ENCODE measurements around the gene SLC37A4. TPM values are rescaled to one million over a fixed set of nuclear protein-coding genes. Genes with fewer than 3 reads are reported as not detected.
A peak's percentile ranks its signal among the peaks of the same experiment; 100 is the strongest.
"Not testable (repeated sequence)": the region's sequence is repeated elsewhere in the genome, so short reads cannot be mapped to it uniquely, and the experiment has no call there.

Gene SLC37A4
- polyA plus RNA-seq (ENCODE audit: insufficient read length in 10 of 10) = 10 to 100 TPM in 5 of 10 donors, 1 to 10 TPM in 5; 8.4 to 13.0 (median 10.0) TPM
- long read RNA-seq, donor 1 = 0 reads
- long read RNA-seq, donor 2 = 0 reads
- long read RNA-seq, donor 3 = 0 reads
- long read RNA-seq, donor 4, partial matches to known transcripts = 0 of 2 reads
- long read RNA-seq, donor 4, other reads (novel, unspliced or antisense) = 0 of 2 reads
- long read RNA-seq, donor 5, partial matches to known transcripts = 0 of 2 reads
- long read RNA-seq, donor 5, other reads (novel, unspliced or antisense) = 0 of 2 reads
- long read RNA-seq, donor 6, partial matches to known transcripts = 0 of 1 reads
- long read RNA-seq, donor 6, other reads (novel, unspliced or antisense) = 0 of 1 reads
- long read RNA-seq, donor 7, partial matches to known transcripts = 0 of 2 reads
- long read RNA-seq, donor 7, other reads (novel, unspliced or antisense) = 0 of 2 reads
- long read RNA-seq, donor 8, partial matches to known transcripts = 0 of 1 reads
- long read RNA-seq, donor 8, other reads (novel, unspliced or antisense) = 0 of 1 reads
- long read RNA-seq, donor 9, partial matches to known transcripts = 0 of 1 reads
- long read RNA-seq, donor 9, other reads (novel, unspliced or antisense) = 0 of 1 reads

DNA sequence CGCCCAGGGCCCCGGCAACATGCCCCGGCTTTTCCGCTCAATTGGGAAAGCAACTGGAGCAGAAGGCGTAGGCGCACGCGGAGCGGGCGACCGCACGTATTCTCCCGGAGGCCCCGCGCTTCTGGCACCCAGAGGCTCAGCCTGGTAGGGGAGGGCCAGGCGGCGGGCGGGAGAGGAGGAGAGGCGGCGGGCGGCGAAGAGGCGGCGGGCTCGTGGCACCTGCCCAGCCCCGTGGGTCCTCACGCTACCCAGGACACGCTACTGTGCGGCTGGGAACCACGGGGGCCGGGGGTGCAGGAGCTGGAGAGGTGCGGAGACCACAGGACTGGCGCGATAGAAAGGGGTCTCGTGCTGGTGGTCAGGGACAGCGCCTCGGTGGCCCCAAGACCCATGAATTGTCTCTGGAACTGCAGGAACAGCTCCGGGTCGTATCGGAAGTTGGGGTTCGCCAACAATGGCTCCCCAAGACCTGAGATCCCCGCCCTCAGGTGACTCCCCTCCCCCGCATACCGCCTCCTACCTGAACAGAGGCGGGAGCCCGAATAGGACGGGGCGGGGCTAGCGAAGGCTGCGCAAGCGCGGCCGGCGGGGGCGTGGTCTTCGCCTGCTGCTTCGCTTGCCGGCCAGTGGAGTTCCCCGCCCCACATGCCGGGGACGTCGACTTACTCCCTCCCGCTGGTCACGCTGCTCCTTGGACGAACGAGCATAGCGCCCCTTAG is at the start of gene SLC37A4:
TSS of gene SLC37A4 (minus strand) at position 549 of the 719 bp plus-strand sequence.
- peak; percentile 93 to 97 (median 93) for DNase-seq

DNA sequence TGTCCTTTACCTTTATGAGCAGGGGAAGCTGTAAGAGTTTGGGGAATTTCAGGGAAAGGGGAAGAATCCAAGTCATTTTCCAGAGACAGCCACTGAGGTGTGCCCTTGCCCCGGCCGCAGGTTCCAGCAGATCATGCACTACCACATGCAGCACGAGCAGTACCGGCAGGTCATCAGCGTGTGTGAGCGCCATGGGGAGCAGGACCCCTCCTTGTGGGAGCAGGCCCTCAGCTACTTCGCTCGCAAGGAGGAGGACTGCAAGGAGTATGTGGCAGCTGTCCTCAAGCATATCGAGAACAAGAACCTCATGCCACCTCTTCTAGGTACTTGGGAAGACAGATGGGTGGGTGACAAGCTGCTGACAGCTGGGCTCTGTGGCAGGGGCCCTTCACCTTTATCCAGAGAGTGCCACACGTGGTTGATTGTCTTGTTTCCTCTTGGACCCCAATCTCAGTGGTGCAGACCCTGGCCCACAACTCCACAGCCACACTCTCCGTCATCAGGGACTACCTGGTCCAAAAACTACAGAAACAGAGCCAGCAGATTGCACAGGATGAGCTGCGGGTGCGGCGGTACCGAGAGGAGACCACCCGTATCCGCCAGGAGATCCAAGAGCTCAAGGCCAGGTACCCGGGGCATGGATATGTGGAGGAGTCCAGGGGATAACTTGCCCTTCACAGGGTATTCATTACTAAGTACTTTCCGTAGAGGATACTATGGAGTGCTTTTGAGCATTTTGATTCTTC is 48.2 kb upstream of the SLC37A4 start:
- DNase-seq = no peak

DNA sequence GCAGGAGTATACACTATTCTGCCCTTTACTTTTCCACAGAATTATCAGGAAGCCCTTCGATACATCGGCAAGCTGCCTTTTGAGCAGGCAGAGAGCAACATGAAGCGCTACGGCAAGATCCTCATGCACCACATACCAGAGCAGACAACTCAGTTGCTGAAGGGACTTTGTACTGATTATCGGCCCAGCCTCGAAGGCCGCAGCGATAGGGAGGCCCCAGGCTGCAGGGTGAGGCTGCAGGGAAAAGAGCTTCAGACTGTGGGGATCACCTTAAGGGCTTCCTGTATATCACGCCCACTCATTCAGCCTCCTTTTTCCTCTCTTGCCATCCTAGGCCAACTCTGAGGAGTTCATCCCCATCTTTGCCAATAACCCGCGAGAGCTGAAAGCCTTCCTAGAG is 47.2 kb upstream of the SLC37A4 start:
- DNase-seq = no peak

DNA sequence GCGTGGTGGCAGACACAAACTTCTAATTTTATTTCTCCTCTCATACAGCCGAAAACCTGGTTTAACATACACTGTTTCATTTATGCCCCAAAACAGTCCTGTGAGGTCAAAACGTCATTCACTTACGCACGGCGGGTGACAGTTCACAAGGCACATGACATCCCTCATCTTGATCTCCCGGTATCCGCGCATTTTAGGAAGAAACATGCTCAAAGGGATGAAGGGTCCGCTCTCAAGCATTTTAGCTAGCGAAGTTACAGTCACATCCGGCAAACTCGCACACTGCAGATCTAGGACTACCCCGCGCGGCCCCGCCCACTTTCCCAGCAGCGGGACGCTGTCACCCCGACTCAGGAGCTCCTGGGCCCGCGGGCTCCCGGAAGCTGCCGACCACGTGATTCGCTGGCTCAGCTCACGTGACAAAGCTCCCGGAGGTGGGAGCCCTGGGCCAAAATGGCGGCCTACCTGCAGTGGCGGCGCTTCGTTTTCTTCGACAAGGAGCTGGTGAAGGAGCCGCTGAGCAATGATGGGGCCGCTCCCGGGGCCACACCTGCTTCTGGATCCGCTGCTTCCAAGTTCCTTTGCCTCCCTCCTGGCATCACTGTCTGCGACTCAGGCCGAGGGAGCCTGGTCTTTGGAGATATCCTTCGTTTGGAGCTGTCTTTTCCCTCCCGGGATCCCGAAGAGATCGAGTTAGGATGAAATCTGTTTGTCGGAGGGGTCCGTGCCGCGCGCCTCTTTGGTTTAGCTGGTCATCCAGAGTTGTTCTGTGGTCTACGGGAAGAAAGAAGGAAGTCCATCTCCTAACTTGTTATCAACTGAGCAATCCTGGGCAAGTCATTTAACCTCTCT is 36.9 kb upstream of the SLC37A4 start, which contains the start of gene VPS11:
TSS of gene VPS11 (plus strand) at position 448 of the 852 bp plus-strand sequence. CDS start at position 454, 6 bp downstream.
- DNase-seq = peak; percentile 96 to 98 (median 96)

DNA sequence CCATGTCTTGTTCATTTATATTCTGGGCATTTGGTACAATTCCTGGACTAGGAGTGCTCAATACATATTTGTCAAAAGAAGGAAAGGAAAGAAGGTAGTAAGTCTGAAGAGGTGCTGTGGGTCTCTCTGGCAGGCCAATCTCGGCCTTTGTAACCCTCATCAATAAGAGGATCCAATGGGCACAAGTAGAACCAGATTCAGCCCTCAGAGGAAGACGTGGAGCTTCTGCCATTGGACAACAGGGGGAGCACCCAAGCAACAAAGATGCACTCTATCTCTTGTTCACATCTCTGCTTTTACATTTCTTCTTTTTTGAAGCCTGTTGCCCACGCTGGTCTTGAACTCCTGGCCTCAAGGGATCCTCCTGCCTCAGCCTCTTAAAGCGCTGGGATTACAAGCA is 34.7 kb upstream of the SLC37A4 start:
- DNase-seq = peak in 1 of 3 donors; percentile 33

DNA sequence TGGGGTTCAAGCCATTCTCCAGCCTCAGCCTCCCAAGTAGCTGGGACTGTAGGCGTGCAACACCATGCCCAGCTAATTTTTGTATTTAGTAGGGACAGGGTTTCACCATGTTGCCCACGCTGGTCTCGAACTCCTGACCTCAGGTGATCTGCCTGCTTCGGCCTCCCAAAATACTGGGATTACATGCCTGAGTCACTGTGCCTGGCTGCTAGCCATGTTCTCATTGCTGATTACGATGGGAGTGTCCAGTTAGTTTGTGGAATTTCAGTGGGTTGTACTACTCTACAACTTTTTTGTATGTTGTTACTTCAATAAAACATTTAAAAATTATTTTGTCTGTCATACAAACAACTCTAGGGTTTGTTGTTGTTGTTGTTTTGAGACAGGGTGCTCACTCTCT is 32.1 kb upstream of the SLC37A4 start:
- no peak for DNase-seq

DNA sequence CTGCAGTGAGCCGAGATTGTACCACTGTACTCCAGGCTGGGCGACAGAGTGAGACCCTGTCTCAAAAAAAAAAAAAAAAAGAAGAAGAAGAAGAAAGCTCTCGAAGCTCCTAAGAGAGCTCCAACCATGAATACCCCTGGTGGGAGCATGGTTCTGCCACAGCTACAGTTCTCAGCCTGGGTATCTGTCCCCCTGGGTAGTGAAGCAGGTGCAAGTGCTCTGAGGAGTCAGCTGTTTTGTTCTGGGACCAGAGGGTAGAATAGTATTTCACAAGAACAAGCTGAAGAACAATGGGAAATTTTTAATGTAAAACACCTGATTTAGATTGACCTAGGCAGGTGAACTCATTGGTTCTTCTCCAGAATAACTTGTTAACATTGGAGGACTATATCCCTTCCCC is 30.6 kb upstream of the SLC37A4 start:
- DNase-seq = no peak

DNA sequence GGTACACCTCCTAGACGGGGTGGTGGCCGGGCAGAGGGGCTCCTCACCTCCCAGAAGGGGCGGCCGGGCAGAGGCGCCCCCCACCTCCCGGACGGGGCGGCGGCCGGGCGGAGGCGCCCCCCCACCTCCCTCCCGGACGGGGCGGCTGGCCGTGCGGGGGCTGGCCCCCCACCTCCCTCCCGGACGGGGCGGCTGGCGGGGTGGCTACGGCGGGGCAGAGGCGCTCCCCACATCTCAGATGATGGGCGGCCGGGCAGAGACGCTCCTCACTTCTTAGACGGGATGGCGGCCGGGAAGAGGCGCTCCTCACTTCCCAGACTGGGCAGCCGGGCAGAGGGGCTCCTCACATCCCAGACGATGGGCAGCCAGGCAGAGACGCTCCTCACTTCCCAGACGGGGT is 28.5 kb upstream of the SLC37A4 start:
- not testable (repeated sequence) for DNase-seq

DNA sequence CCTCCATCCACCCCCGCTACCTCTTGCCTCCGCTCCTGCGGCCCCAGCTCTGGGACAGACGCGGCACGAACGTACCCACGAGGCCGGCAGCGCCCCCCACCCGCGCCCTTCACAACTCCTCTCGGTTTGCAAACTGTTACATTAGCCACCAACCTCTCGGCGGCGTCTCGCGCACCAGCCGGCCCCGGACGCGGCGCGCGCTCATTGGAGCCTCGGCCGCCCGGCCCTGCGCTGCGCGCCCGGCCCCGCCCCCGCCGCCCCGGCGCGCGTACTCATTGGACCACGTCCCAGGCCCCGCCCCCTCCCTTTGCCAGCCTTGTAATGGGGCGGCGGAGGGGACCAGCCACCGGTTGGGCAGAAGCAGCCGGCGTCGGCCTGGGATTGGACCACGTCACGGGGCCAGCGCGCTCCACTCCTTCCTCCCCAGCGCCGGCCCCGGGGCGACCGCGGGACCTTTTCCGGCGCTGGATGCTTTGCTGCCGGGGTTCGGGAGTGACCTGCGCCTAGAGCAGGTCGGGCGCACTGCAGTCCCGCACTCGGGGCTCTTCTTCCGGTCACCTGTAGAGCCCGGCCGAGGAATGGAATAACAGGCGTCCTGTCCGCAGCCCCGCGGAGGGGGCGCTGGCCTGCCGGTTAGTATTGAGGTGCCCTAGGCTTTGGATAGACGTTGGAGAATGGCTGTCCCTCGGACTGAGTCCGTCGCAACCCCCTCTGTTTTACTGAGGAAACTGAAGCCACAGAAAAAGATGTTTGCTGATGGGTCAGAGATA is 26.5 kb upstream of the SLC37A4 start, which contains the start of gene HYOU1:
TSS of gene HYOU1 (minus strand) at position 206 of the 770 bp plus-strand sequence. CDS start 1,045 bp downstream, outside the sequence.
- peak; percentile 95 to 98 (median 96) for DNase-seq

DNA sequence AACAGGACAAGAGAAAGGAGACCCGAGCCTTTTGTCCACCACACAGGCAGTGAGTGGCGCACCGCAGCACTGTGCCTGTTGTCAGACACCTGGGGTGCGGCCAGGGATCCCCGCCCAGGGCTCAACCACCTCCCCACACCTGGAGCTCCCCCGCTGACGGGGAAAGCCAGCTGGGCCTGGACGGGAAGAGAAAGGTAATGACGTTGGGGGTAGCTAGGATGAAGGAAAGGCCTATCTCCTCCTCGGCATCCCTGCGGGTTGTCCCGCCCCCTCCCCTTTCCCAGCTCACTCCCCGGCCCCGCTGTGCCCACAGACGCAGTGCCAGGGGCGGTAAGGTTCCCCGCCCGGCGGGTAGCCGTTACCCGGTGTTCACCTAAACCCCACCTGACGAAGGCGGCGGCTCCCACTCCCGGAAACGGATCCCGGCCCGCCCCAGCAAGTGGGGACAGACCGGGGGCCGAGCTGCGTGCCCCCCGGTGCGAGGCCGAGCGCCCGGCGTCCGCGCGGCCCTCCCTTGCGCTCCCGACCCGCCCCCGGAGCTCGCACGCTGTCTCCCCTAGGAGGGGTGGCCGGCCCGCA is 25.8 kb upstream of the SLC37A4 start:
- peak in 1 of 3 donors; percentile 12 for DNase-seq

DNA sequence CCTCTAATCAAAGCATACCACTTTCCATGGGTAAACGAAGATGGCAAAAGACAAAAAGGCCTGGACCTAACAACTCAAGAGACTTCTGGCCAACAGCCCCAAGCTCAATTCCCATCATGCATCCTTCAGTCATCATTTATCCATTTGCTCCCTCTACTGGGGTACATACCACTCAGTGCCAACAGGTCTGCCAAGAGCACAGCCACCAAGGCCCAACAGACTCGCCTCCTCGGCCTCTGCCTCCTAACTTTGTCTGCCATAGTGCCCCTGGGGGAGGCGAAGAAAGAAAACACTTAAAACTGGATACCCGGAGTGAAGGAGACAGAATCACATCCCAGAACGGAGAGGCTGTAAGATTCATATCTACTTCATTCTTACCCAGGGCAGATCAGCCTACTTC is 25.2 kb upstream of the SLC37A4 start:
- no peak for DNase-seq

DNA sequence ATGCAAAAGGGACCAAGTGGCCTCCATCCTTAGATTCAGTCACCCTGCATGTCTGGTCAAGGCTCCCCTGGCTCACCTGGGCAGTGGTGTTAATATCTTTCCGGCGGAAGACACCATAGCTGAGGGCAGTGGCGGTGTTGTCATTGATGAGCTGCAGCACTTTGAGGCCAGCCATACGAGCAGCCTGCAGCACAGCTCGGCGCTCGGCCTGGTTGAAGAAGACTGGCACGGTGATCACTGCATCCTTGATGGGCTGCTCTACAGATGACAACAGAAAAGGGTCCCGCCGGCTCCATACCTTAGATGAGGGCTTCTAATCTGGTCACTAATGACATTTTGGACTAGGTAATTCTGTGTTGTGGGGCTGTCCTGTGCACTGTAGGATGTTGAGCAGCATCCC is 23.7 kb upstream of the SLC37A4 start:
- DNase-seq = no peak

DNA sequence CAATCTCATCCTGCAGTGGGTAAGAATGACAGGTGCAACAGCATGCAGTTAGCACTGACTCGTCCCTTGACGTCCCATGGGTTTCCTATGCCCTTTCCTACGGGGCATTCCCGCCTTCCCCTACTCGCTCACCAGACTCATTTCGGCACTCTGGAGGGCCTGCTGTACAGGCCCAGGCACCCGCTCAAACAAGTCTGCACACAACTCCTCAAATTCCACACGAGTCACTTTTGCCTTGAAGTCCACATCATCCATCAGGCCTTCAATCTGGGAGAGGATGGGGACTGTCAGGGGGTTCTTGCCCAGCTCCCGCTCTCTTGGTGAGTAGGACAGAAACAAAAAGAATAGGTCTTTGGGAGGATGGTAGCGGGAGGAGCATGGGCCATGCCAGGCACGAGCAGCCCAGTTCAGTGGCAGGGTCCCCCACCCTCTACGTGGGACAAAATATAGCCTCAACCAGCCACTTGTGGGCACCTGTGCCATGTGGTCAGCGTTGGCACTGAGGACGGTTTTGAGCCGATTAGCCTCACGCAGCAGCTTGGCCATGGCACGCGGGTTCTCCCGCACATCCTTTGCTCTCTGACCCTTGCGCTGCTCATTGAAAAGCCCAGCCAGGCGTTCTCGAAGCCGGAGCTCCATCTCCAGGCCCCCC is 21.6 kb upstream of the SLC37A4 start:
- DNase-seq = no peak

DNA sequence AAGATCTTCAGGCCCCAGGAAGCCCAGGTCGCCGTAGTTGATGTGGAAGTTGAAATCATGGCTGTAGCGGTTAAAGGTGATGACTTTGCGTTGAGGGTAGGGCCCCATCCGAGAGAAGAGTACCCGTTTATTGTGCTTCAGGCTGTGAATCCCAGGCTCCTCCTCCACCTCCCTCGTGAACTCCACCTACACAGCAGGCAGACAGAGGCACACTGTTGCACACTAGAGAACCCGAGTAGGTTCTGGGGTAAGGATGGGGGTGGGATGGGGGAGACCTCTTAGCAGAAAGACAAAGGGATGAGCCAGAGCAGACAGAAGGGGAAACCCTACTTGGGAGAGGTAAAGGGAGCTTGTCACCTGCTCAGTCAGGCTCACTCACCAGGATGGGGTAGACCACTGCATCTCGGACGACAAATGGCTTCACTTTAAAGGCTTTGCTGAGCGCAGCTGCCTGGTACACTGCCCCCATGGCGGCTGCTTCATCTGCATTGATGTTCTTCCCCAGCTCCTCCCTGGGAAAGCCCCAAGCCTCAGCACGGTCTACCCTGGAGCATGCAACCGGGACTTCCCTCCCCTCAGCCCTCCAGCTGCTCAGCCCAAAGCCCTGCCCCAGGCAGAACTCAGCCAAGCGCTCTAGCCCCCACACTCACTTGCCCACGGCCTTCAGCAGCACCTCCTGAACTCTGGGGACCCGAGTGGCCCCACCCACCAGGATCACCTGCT is 20.9 kb upstream of the SLC37A4 start:
- no peak for DNase-seq

DNA sequence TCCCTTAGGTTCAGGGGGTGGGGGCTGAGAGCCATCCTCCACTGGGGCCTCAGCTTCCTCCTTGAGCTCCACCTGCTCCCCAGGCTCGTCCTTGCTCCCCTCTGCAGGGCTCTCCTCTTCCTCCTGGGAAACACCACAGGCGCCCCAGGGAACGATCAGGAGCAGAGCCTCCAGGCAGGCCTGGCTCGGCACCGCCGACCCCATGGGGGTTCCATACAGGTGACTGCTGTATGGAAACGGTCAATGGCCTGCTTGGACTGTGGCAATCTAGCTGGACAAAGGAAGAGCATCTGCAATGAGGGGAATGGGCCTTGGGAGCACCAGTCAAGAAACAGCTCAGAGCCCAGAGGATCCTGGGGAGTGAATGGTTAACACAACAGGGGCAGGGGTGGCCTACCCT is 18.4 kb upstream of the SLC37A4 start:
- DNase-seq = no peak

DNA sequence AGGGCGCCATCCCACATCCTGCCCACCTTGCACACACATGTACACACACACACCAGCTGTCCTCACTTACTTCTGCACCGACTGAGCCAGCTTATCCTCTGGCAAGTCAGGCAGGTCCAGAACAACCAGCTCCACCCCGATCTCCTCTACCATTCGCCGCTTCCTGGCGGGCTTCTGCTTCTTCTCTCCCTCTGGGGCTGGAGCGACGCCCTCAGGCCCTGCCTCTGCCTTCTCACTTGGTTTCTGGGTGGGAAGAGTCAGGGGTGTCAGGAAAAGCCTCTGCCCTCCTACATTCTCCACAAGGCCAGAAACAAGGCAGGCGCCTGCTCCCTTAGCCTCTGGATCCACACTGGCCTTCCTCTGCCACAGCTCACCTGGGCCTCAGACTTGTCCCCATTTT is 18.0 kb upstream of the SLC37A4 start:
- no peak for DNase-seq

DNA sequence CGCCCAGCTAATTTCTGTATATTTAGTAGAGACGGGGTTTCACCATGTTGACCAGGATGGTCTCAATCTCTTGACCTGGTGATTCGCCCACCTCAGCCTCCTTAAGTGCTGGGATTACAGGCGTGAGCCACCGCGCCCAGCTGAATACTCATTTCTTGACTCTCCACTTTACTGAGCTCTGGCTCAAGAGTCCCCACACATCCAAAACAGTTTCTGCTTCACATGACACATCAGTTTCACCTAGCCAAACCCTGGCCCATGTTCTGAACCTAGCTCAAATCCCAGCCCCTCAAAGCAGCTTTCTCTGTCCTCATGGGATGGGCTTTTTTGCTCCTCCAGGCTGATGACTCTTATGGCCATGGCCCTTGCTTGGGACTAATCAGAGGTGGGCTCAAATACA is 16.5 kb upstream of the SLC37A4 start:
- DNase-seq = no peak

DNA sequence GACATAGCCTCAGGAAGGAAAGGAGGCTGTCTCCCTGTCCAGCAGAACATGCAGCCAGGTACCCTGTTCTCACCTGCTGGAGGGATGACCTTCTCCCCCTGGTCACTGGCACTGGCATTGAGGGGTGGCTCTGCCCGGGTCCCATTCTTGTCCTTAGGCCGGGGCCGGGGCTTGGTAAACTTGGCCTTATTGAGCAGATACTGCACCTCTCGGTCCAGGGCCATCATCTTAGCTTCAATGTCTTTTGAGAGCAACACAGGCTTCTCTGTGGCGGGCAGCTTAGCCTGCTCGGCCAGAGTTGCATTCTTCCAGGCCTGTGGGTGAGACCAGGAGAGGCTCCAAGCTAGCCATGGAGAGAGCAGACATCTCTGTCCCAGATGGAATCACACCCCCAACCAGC is 15.8 kb upstream of the SLC37A4 start:
- no peak for DNase-seq

All from muscle of back (tissue), 13 donors.